ENCODE measurements around the gene ZBTB7C. TPM values are rescaled to one million over a fixed set of nuclear protein-coding genes. Genes with fewer than 3 reads are reported as not detected.

The ZBTB7C gene
- total RNA-seq, 1 donor from 2014 or later: 0.67 TPM

GRCh38 chr18:48260237-48260636 is 148.9 kb downstream of the ZBTB7C start:
- Mint-ChIP-seq H3K9me3 (ENCODE audit: unreplicated experiment) (no peaks in the 10 kb centered on the region), H3K36me3 (ENCODE audit: low read depth, unreplicated experiment) (no peaks in the 10 kb centered on the region), H3K27ac (ENCODE audit: unreplicated experiment) (no peak overlapping the region), H3K4me3 (ENCODE audit: unreplicated experiment) (no peak overlapping the region), H3K27me3 (ENCODE audit: unreplicated experiment) (peaks cover 1% of the 10 kb centered on the region), H3K4me1 (ENCODE audit: unreplicated experiment) (peaks cover 15% of the 10 kb centered on the region)
- TF ChIP-seq CTCF (IDR thresholded peaks at IDR 0.05; ENCODE audit: unreplicated experiment): no peak
- no peak for DNase-seq (ENCODE audit: low spot score)

GRCh38 chr18:48256848-48257247 is 152.3 kb downstream of the ZBTB7C start:
- no peak for TF ChIP-seq CTCF (IDR thresholded peaks at IDR 0.05; ENCODE audit: unreplicated experiment)
- Mint-ChIP-seq H3K27me3 (ENCODE audit: unreplicated experiment) (peaks cover 1% of the 10 kb centered on the region), H3K27ac (ENCODE audit: unreplicated experiment) (no peak overlapping the region), H3K4me3 (ENCODE audit: unreplicated experiment) (no peak overlapping the region), H3K4me1 (ENCODE audit: unreplicated experiment) (peaks cover 1% of the 10 kb centered on the region), H3K36me3 (ENCODE audit: low read depth, unreplicated experiment) (no peaks in the 10 kb centered on the region), H3K9me3 (ENCODE audit: unreplicated experiment) (no peaks in the 10 kb centered on the region)
- DNase-seq (ENCODE audit: low spot score): no peak

- H3K36me3 Mint-ChIP-seq (ENCODE audit: low read depth, unreplicated experiment): no peaks in the 10 kb centered on the region
- H3K27me3 Mint-ChIP-seq (ENCODE audit: unreplicated experiment): no peaks in the 10 kb centered on the region
- DNase-seq (ENCODE audit: low spot score): no peak
- no peak overlapping the region for H3K27ac Mint-ChIP-seq (ENCODE audit: unreplicated experiment)
- H3K9me3 Mint-ChIP-seq (ENCODE audit: unreplicated experiment): no peaks in the 10 kb centered on the region
- no peak overlapping the region for H3K4me3 Mint-ChIP-seq (ENCODE audit: unreplicated experiment)
- H3K4me1 Mint-ChIP-seq (ENCODE audit: unreplicated experiment): no peaks in the 10 kb centered on the region
- TF ChIP-seq CTCF (IDR thresholded peaks at IDR 0.05; ENCODE audit: unreplicated experiment): no peak
Measured at GRCh38 chr18:48254077-48254602, 155.0 kb downstream of the ZBTB7C start.

- no peak overlapping the region for H3K4me3 Mint-ChIP-seq (ENCODE audit: unreplicated experiment)
- no peak overlapping the region for H3K27ac Mint-ChIP-seq (ENCODE audit: unreplicated experiment)
- DNase-seq (ENCODE audit: low spot score): no peak
- no peaks in the 10 kb centered on the region for H3K36me3 Mint-ChIP-seq (ENCODE audit: low read depth, unreplicated experiment)
- no peak for TF ChIP-seq CTCF (IDR thresholded peaks at IDR 0.05; ENCODE audit: unreplicated experiment)
- H3K9me3 Mint-ChIP-seq (ENCODE audit: unreplicated experiment): no peaks in the 10 kb centered on the region
- no peaks in the 10 kb centered on the region for H3K27me3 Mint-ChIP-seq (ENCODE audit: unreplicated experiment)
- no peaks in the 10 kb centered on the region for H3K4me1 Mint-ChIP-seq (ENCODE audit: unreplicated experiment)
Measured at GRCh38 chr18:48252525-48252924, 156.7 kb downstream of the ZBTB7C start.

- Mint-ChIP-seq H3K4me3 (ENCODE audit: unreplicated experiment) (no peak overlapping the region), H3K36me3 (ENCODE audit: low read depth, unreplicated experiment) (no peaks in the 10 kb centered on the region), H3K4me1 (ENCODE audit: unreplicated experiment) (no peaks in the 10 kb centered on the region), H3K27ac (ENCODE audit: unreplicated experiment) (no peak overlapping the region), H3K27me3 (ENCODE audit: unreplicated experiment) (no peaks in the 10 kb centered on the region), H3K9me3 (ENCODE audit: unreplicated experiment) (no peaks in the 10 kb centered on the region)
- no peak for TF ChIP-seq CTCF (IDR thresholded peaks at IDR 0.05; ENCODE audit: unreplicated experiment)
- DNase-seq (ENCODE audit: low spot score): no peak
Measured at GRCh38 chr18:48250918-48251317, 158.3 kb downstream of the ZBTB7C start.

Measured in endothelial cell (in vitro differentiated cells).